HepG2 (cell line): ENCODE results near the gene STC2. TPM values are rescaled to one million over a fixed set of nuclear protein-coding genes. Genes with fewer than 3 reads are reported as not detected.

Experiments
- AKAP8 ChIP-seq: sonication (generic); formaldehyde crosslinking; IDR thresholded peaks from 2 replicates; pipeline ENCODE4 v1.5.1; 2020; ENCODE audit warnings: mild to moderate bottlenecking, missing genetic modification reagents
- ARHGAP35 ChIP-seq: sonication (generic); formaldehyde crosslinking; IDR thresholded peaks from 2 replicates; pipeline ENCODE4 v1.9.0; 2022; ENCODE audit warnings: mild to moderate bottlenecking, inconsistent platforms, moderate library complexity, missing genetic modification reagents, borderline replicate concordance
- MED13 ChIP-seq: sonication (generic); formaldehyde crosslinking; IDR thresholded peaks from 2 replicates; pipeline ENCODE4 v1.5.0; 2020; ENCODE audit warnings: missing genetic modification reagents
- RARG ChIP-seq: sonication (generic); formaldehyde crosslinking; IDR thresholded peaks from 2 replicates; pipeline ENCODE4 v1.4.0; 2020; ENCODE audit warnings: low read depth, mild to moderate bottlenecking, missing genetic modification reagents
- SNAI1 ChIP-seq: sonication (generic); formaldehyde crosslinking; IDR thresholded peaks from 2 replicates; pipeline ENCODE4 v1.5.0; 2020; ENCODE audit warnings: mild to moderate bottlenecking, missing genetic modification reagents, borderline replicate concordance
- TGIF2 ChIP-seq: IDR thresholded peaks from 2 replicates; pipeline ENCODE4 v1.6.1; 2016; ENCODE audit warnings: control low read depth, missing compliant biosample characterization
- ZNF274 ChIP-seq: sonication (generic); formaldehyde crosslinking; IDR thresholded peaks from 2 replicates; pipeline ENCODE4 v1.5.1; 2020; ENCODE audit warnings: mild to moderate bottlenecking, missing genetic modification reagents
- ZNF331 ChIP-seq: sonication (generic); formaldehyde crosslinking; IDR thresholded peaks from 2 replicates; pipeline ENCODE4 v1.4.0; 2020; ENCODE audit warnings: missing genetic modification reagents
- ZNF607 ChIP-seq: sonication (generic); formaldehyde crosslinking; IDR thresholded peaks from 2 replicates; pipeline ENCODE4 v1.5.1; 2020; ENCODE audit warnings: missing genetic modification reagents, mild to moderate bottlenecking, borderline replicate concordance
- ZSCAN22 ChIP-seq: sonication (generic); formaldehyde crosslinking; IDR thresholded peaks from 2 replicates; pipeline ENCODE4 v1.4.0; 2020; ENCODE audit warnings: mild to moderate bottlenecking, missing genetic modification reagents
- polyA plus RNA-seq, 8 experiments: library from polyadenylated mRNA; depleted of rRNA in 3 of 8; stranded (reverse) in 7 of 8; unstranded in 1 of 8; fragments of >200 nt; fragmentation: Illumina TruSeq in 4 of 8; extraction: Trizol in 4 of 8; gene quantifications; 2 replicates each; pipeline versions ENCODE4 v1.2.1 to v1.2.3, GENCODE V29; 2011 to 2016; ENCODE audit warnings: low read depth in 4 of 8, missing spikeins in 1 of 8, mixed read lengths in 1 of 8; ENCODE audit not compliant: insufficient read depth in 1 of 8
- total RNA-seq, 5 experiments: library from RNA; depleted of rRNA; stranded (reverse); fragments of >200 nt; fragmentation: Illumina TruSeq; extraction: Trizol; gene quantifications; 2 replicates each; pipeline ENCODE4 v1.2.3, GENCODE V29; 2016; ENCODE audit warnings: low read depth in 1 of 5
- TF ChIP-seq, protein P1 (sequence below): IDR thresholded peaks from 2 replicates; pipeline ENCODE4 v1.6.1; 2016; ENCODE audit warnings: low read depth
- TF ChIP-seq, protein P2 (sequence below): IDR thresholded peaks from 2 replicates; pipeline ENCODE4 v1.6.1; 2016; ENCODE audit warnings: mild to moderate bottlenecking, missing biosample characterization, missing genetic modification reagents
- TF ChIP-seq, protein P3 (sequence below): sonication (generic); formaldehyde crosslinking; IDR thresholded peaks from 2 replicates; pipeline ENCODE4 v1.4.0; 2020; ENCODE audit warnings: missing genetic modification reagents
- TF ChIP-seq, protein P4 (sequence below): sonication (generic); formaldehyde crosslinking; IDR thresholded peaks from 2 replicates; pipeline ENCODE4 v1.8.0; 2022; ENCODE audit warnings: mild to moderate bottlenecking, missing genetic modification reagents, moderate library complexity
- TF ChIP-seq, protein P5 (sequence below): sonication (generic); formaldehyde crosslinking; IDR thresholded peaks from 2 replicates; pipeline ENCODE4 v1.8.1; 2023; ENCODE audit warnings: mild to moderate bottlenecking, missing genetic modification reagents
- TF ChIP-seq, protein P6 (sequence below): sonication (generic); formaldehyde crosslinking; IDR thresholded peaks from 2 replicates; pipeline ENCODE4 v1.8.1; 2023; ENCODE audit warnings: mild to moderate bottlenecking, inconsistent platforms, moderate library complexity, missing genetic modification reagents, borderline replicate concordance
- TF ChIP-seq, protein P7 (sequence below): sonication (generic); formaldehyde crosslinking; IDR thresholded peaks from 2 replicates; pipeline ENCODE4 v1.4.0; 2020; ENCODE audit warnings: missing genetic modification reagents

The STC2 gene
- total and polyA plus RNA-seq, 2 of the 13 experiments (the other 11 are each of a cell fraction or from before 2014, with no cell fraction given): 27.1 to 69.2 TPM

DNA sequence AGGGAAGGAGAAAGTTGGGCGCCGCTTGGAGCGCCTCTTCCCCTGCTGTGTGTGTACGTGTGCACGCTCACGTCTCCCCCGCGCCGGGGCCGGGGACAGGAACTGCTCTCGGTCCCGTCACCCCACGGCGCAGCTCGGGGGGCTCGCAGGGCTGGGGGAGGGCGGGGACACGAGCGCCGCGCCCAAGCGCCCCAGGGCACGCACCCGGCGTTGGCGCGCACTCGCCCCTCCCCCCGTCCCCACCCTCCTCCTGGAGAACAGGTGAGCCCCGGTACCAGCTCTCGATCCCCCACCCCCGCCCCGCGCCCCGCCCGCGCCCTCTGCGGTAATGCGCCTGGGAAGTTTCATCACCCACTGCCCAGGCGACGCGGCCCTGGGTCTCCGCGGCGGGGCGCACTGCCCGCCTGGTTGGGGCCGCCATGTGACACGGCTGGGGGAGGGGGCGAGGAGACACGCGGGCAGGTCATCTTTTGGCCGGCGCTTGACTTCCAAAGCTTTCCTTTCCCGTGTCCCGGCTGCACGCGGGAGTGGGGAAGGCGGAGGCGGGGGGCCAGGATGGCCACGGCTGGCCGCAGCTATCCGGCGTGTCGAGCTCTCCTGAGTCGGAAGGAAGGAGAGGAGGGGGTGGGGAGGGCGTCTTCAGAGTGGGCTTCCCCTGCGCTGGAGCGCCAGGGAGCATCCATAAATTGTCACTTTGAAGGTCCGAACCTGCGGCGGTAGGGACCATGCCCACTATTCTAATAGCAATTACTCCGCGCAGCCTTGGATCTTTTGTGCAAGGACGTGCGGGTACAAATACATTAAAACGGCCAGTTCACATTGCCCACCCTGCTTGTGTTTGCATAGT is 1.5 kb upstream of the STC2 start (continued):
- TF ChIP-seq, protein P1, sequence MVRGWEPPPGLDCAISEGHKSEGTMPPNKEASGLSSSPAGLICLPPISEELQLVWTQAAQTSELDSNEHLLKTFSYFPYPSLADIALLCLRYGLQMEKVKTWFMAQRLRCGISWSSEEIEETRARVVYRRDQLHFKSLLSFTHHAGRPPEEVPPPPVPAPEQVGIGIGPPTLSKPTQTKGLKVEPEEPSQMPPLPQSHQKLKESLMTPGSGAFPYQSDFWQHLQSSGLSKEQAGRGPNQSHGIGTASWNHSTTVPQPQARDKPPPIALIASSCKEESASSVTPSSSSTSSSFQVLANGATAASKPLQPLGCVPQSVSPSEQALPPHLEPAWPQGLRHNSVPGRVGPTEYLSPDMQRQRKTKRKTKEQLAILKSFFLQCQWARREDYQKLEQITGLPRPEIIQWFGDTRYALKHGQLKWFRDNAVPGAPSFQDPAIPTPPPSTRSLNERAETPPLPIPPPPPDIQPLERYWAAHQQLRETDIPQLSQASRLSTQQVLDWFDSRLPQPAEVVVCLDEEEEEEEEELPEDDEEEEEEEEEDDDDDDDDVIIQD (CRISPR knock-in tag): no peak
- TF ChIP-seq, protein P2, sequence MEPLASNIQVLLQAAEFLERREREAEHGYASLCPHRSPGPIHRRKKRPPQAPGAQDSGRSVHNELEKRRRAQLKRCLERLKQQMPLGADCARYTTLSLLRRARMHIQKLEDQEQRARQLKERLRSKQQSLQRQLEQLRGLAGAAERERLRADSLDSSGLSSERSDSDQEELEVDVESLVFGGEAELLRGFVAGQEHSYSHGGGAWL (CRISPR knock-in tag): peak; percentile 62; the same call in 1 of the 2 replicates
- TF ChIP-seq MED13 (CRISPR knock-in tag) (0 out of 2 replicates have a peak, but pooled peaks have one; percentile 32), ZNF274 (CRISPR knock-in tag) (peak; percentile 70; the same call in 1 of the 2 replicates), ZSCAN22 (CRISPR knock-in tag) (no peak), SNAI1 (CRISPR knock-in tag) (no peak), RARG (CRISPR knock-in tag) (no peak), AKAP8 (CRISPR knock-in tag) (no peak), ZNF607 (CRISPR knock-in tag) (peak; percentile 74; the same call in 1 of the 2 replicates), ZNF331 (CRISPR knock-in tag) (no peak), ARHGAP35 (CRISPR knock-in tag) (no peak), TGIF2 (CRISPR knock-in tag) (0 out of 2 replicates have a peak, but pooled peaks have one; percentile 26)
- TF ChIP-seq, protein P3, sequence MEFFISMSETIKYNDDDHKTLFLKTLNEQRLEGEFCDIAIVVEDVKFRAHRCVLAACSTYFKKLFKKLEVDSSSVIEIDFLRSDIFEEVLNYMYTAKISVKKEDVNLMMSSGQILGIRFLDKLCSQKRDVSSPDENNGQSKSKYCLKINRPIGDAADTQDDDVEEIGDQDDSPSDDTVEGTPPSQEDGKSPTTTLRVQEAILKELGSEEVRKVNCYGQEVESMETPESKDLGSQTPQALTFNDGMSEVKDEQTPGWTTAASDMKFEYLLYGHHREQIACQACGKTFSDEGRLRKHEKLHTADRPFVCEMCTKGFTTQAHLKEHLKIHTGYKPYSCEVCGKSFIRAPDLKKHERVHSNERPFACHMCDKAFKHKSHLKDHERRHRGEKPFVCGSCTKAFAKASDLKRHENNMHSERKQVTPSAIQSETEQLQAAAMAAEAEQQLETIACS: peak; percentile 59
- TF ChIP-seq, protein P4, sequence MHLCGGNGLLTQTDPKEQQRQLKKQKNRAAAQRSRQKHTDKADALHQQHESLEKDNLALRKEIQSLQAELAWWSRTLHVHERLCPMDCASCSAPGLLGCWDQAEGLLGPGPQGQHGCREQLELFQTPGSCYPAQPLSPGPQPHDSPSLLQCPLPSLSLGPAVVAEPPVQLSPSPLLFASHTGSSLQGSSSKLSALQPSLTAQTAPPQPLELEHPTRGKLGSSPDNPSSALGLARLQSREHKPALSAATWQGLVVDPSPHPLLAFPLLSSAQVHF (CRISPR knock-in tag): peak; percentile 63; the same call in 1 of the 2 replicates
- TF ChIP-seq, protein P5, sequence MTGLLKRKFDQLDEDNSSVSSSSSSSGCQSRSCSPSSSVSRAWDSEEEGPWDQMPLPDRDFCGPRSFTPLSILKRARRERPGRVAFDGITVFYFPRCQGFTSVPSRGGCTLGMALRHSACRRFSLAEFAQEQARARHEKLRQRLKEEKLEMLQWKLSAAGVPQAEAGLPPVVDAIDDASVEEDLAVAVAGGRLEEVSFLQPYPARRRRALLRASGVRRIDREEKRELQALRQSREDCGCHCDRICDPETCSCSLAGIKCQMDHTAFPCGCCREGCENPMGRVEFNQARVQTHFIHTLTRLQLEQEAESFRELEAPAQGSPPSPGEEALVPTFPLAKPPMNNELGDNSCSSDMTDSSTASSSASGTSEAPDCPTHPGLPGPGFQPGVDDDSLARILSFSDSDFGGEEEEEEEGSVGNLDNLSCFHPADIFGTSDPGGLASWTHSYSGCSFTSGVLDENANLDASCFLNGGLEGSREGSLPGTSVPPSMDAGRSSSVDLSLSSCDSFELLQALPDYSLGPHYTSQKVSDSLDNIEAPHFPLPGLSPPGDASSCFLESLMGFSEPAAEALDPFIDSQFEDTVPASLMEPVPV (CRISPR knock-in tag): no peak
- TF ChIP-seq, protein P6, sequence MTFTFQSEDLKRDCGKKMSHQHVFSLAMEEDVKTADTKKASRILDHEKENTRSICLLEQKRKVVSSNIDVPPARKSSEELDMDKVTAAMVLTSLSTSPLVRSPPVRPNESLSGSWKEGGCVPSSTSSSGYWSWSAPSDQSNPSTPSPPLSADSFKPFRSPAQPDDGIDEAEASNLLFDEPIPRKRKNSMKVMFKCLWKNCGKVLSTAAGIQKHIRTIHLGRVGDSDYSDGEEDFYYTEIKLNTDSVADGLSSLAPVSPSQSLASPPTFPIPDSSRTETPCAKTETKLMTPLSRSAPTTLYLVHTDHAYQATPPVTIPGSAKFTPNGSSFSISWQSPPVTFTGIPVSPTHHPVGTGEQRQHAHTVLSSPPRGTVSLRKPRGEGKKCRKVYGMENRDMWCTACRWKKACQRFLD (CRISPR knock-in tag): no peak
- TF ChIP-seq, protein P7, sequence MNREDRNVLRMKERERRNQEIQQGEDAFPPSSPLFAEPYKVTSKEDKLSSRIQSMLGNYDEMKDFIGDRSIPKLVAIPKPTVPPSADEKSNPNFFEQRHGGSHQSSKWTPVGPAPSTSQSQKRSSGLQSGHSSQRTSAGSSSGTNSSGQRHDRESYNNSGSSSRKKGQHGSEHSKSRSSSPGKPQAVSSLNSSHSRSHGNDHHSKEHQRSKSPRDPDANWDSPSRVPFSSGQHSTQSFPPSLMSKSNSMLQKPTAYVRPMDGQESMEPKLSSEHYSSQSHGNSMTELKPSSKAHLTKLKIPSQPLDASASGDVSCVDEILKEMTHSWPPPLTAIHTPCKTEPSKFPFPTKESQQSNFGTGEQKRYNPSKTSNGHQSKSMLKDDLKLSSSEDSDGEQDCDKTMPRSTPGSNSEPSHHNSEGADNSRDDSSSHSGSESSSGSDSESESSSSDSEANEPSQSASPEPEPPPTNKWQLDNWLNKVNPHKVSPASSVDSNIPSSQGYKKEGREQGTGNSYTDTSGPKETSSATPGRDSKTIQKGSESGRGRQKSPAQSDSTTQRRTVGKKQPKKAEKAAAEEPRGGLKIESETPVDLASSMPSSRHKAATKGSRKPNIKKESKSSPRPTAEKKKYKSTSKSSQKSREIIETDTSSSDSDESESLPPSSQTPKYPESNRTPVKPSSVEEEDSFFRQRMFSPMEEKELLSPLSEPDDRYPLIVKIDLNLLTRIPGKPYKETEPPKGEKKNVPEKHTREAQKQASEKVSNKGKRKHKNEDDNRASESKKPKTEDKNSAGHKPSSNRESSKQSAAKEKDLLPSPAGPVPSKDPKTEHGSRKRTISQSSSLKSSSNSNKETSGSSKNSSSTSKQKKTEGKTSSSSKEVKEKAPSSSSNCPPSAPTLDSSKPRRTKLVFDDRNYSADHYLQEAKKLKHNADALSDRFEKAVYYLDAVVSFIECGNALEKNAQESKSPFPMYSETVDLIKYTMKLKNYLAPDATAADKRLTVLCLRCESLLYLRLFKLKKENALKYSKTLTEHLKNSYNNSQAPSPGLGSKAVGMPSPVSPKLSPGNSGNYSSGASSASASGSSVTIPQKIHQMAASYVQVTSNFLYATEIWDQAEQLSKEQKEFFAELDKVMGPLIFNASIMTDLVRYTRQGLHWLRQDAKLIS (CRISPR knock-in tag): no peak
